ENCODE measurements around the gene KLF13.

The KLF13 gene

GRCh38 chr15:31362886-31363285, 36.3 kb downstream of the KLF13 start:
- DNase-seq (ENCODE audit: low spot score), result no peak

- DNase-seq (ENCODE audit: low spot score), result no peak
Measured at GRCh38 chr15:31364301-31365031, 37.8 kb downstream of the KLF13 start.

GRCh38 chr15:31365032-31365654, 38.5 kb downstream of the KLF13 start:
- no peak for DNase-seq (ENCODE audit: low spot score)

- DNase-seq (ENCODE audit: low spot score), result peak; percentile 94
Measured at GRCh38 chr15:31365655-31366127, 39.1 kb downstream of the KLF13 start.

- DNase-seq (ENCODE audit: low spot score), result peak; percentile 30
Measured at GRCh38 chr15:31366169-31366734, 39.6 kb downstream of the KLF13 start.

- no peak for DNase-seq (ENCODE audit: low spot score)
Measured at GRCh38 chr15:31367021-31367729, 40.5 kb downstream of the KLF13 start.

GRCh38 chr15:31367730-31368344, 41.2 kb downstream of the KLF13 start:
- DNase-seq (ENCODE audit: low spot score), result no peak

- no peak for DNase-seq (ENCODE audit: low spot score)
Measured at GRCh38 chr15:31369727-31370126, 43.1 kb downstream of the KLF13 start.

- DNase-seq (ENCODE audit: low spot score), result no peak
Measured at GRCh38 chr15:31371520-31372240, 45.0 kb downstream of the KLF13 start.

- DNase-seq (ENCODE audit: low spot score), result peak; percentile 86
Measured at GRCh38 chr15:31372635-31373091, 46.0 kb downstream of the KLF13 start.

GRCh38 chr15:31373096-31373865, 46.6 kb downstream of the KLF13 start:
- DNase-seq (ENCODE audit: low spot score), result no peak

GRCh38 chr15:31373970-31374369, 47.3 kb downstream of the KLF13 start:
- DNase-seq (ENCODE audit: low spot score), result no peak

- peak; percentile 48 for DNase-seq (ENCODE audit: low spot score)
Measured at GRCh38 chr15:31374489-31374888, 47.9 kb downstream of the KLF13 start.

GRCh38 chr15:31374986-31375385, 48.4 kb downstream of the KLF13 start:
- DNase-seq (ENCODE audit: low spot score), result no peak

- no peak for DNase-seq (ENCODE audit: low spot score)
Measured at GRCh38 chr15:31375772-31376171, 49.1 kb downstream of the KLF13 start.

- no peak for DNase-seq (ENCODE audit: low spot score)
Measured at GRCh38 chr15:31376511-31376910, 49.9 kb downstream of the KLF13 start.

- no peak for DNase-seq (ENCODE audit: low spot score)
Measured at GRCh38 chr15:31377030-31377429, 50.4 kb downstream of the KLF13 start.

GRCh38 chr15:31378363-31378903, 51.8 kb downstream of the KLF13 start:
- DNase-seq (ENCODE audit: low spot score), result no peak

GRCh38 chr15:31379042-31379441, 52.4 kb downstream of the KLF13 start:
- no peak for DNase-seq (ENCODE audit: low spot score)

GRCh38 chr15:31379577-31379976, 52.9 kb downstream of the KLF13 start:
- no peak for DNase-seq (ENCODE audit: low spot score)

Data from AG20443 (cell line).